GM12878 (cell line): Measurements from ENCODE around the gene SNRNP200. TPM values are rescaled to one million over a fixed set of nuclear protein-coding genes. Genes with fewer than 3 reads are reported as not detected.
A peak's percentile ranks its signal among the peaks of the same experiment; 100 is the strongest.

Source experiments
- ATAC-seq: fragments of 200-7000 bp; cut with Tn5 transposase; 3 replicates; pipeline ENCODE4 v1.9.1; 2020; ENCODE audit warnings: mild to moderate bottlenecking, moderate library complexity
- BruUV-seq: library from RNA; stranded (reverse); fragments of 400-500 nt; replicated peaks from 2 replicates; lab custom pipeline; 2021; lab: Mats Ljungman, UMichigan
- CTCF ChIA-PET: fragments of 300-600 bp; sonication (Branson Sonifier 250); formaldehyde crosslinking; extraction: SDS; loops from one replicate; lab custom pipeline; 2021; ENCODE audit warnings: inconsistent platforms; lab: Yijun Ruan, JAX
- POLR2A ChIA-PET: fragments of 350-600 bp; formaldehyde crosslinking; extraction: SDS; loops from one replicate; lab custom pipeline; 2021; ENCODE audit warnings: inconsistent platforms; lab: Charles Lee
- RAD21 ChIA-PET: fragments of 300-600 bp; sonication (Branson Sonifier 250); formaldehyde crosslinking; loops from one replicate; lab custom pipeline; 2023; ENCODE audit warnings: antibody characterized with exemption; ENCODE audit not compliant: unreplicated experiment; lab: Charles Lee
- SMC1A ChIA-PET: fragments of 300-600 bp; sonication (Branson Sonifier 250); formaldehyde crosslinking; loops from one replicate; lab custom pipeline; 2023; ENCODE audit not compliant: unreplicated experiment, uncharacterized antibody; lab: Charles Lee
- DNase-seq: peaks from one replicate; pipeline ENCODE4 v3.0.0-alpha.2; 2011; ENCODE audit warnings: low read depth, low spot score
- FAIRE-seq: peaks from 3 replicates; lab custom pipeline; 2011; peaks lifted over from hg19 to GRCh38; lab: Jason Lieb, UNC
- H2AFZ ChIP-seq: 2 replicates; pipeline ENCODE4 v1.6.0; 2011; ENCODE audit warnings: low read depth, low read length, control low read depth; ENCODE audit not compliant: control insufficient read depth
- H3K27ac ChIP-seq: 2 replicates; pipeline ENCODE4 v1.5.1; 2011; ENCODE audit warnings: control low read depth; ENCODE audit not compliant: control insufficient read depth, insufficient read depth
- H3K27me3 ChIP-seq, 2 experiments: replicated peaks in 1 of 2; 2 replicates each; pipeline versions ENCODE4 v1.6.0 to v1.6.1; 2011; ENCODE audit warnings: low read length in 1 of 2; ENCODE audit not compliant: control insufficient read depth in 2 of 2, insufficient read depth in 2 of 2
- H3K36me3 ChIP-seq, 2 experiments: 2 replicates each; pipeline ENCODE4 v1.5.1; 2011; ENCODE audit warnings: low read length in 1 of 2; ENCODE audit not compliant: control insufficient read depth in 2 of 2, insufficient read depth in 2 of 2
- H3K4me1 ChIP-seq: 2 replicates; pipeline ENCODE4 v1.6.1; 2011; ENCODE audit warnings: mild to moderate bottlenecking, low read length, moderate library complexity, mixed read lengths; ENCODE audit not compliant: control insufficient read depth, insufficient read depth
- H3K4me2 ChIP-seq: 2 replicates; pipeline ENCODE4 v1.6.0; 2011; ENCODE audit warnings: control low read depth; ENCODE audit not compliant: control insufficient read depth, insufficient read depth
- H3K4me3 ChIP-seq: fragments of 200-600 bp; sonication (generic); 2 replicates; pipeline ENCODE4 v1.5.1; 2016
- H3K79me2 ChIP-seq: 2 replicates; pipeline ENCODE4 v1.6.0; 2011; ENCODE audit warnings: low read length; ENCODE audit not compliant: control insufficient read depth, insufficient read depth
- H3K9ac ChIP-seq: 2 replicates; pipeline ENCODE4 v1.8.0; 2011; ENCODE audit warnings: low read length, control low read depth, mixed read lengths; ENCODE audit not compliant: control insufficient read depth, insufficient read depth
- H3K9me3 ChIP-seq: replicated peaks from 3 replicates; pipeline ENCODE4 v1.5.1; 2011; ENCODE audit warnings: mild to moderate bottlenecking, low read length; ENCODE audit not compliant: control insufficient read depth, insufficient read depth
- H4K20me1 ChIP-seq: 2 replicates; pipeline ENCODE4 v1.6.0; 2011; ENCODE audit not compliant: control insufficient read depth, insufficient read depth
- ATF2 ChIP-seq: IDR thresholded peaks from 2 replicates; pipeline ENCODE4 v1.6.1; 2012; ENCODE audit warnings: low read length, inconsistent platforms
- CBFB ChIP-seq: IDR thresholded peaks from 2 replicates; pipeline ENCODE4 v1.6.1; 2016; ENCODE audit warnings: antibody characterized with exemption, low read depth
- CREM ChIP-seq: IDR thresholded peaks from 2 replicates; pipeline ENCODE4 v1.6.1; 2014; ENCODE audit warnings: antibody characterized with exemption, low read depth
- ETV6 ChIP-seq, 2 experiments: fragments of 450-650 bp in 1 of 2; IDR thresholded peaks in 1 of 2; conservative IDR thresholded peaks in 1 of 2; 2 replicates each; pipeline ENCODE4 v1.6.1; 2014; ENCODE audit warnings: antibody characterized with exemption in 1 of 2, borderline replicate concordance in 1 of 2, low read depth in 1 of 2, mild to moderate bottlenecking in 1 of 2, moderate library complexity in 1 of 2
- GABPA ChIP-seq: IDR thresholded peaks from 2 replicates; pipeline ENCODE4 v1.6.1; 2014; ENCODE audit warnings: antibody characterized with exemption, low read depth, mild to moderate bottlenecking, inconsistent platforms
- JUNB ChIP-seq: IDR thresholded peaks from 2 replicates; pipeline ENCODE4 v1.6.1; 2016; ENCODE audit warnings: antibody characterized with exemption, mild to moderate bottlenecking
- NKRF ChIP-seq: fragments of 450-650 bp; conservative IDR thresholded peaks from 2 replicates; pipeline ENCODE4 v1.6.1; 2017; ENCODE audit warnings: mild to moderate bottlenecking, moderate library complexity
- RAD51 ChIP-seq: fragments of 450-650 bp; IDR thresholded peaks from 2 replicates; pipeline ENCODE4 v1.6.1; 2016; ENCODE audit warnings: moderate library complexity, mild to moderate bottlenecking, inconsistent platforms
- RUNX3 ChIP-seq: IDR thresholded peaks from 2 replicates; pipeline ENCODE4 v1.6.1; 2012; ENCODE audit warnings: low read length, inconsistent platforms
- ZNF384 ChIP-seq: IDR thresholded peaks from 2 replicates; pipeline ENCODE4 v1.6.1; 2012; ENCODE audit warnings: low read depth, mild to moderate bottlenecking, low read length, improper control_type of control experiment, borderline replicate concordance
- WGBS: methylation state at CpG from one replicate; pipeline ENCODE4 v1.1.6; 2016; ENCODE audit warnings: low lambda C conversion rate; ENCODE audit not compliant: insufficient replicate concordance, insufficient coverage; ENCODE audit errors: missing lambda C conversion rate; 5-methylcytosine and 5-hydroxymethylcytosine counted together
- in situ Hi-C: fragments of 300-500 bp; cut with MboI; formaldehyde crosslinking; loops from 9 replicates; pipeline ENCODE4 v1.14.3; 2018; ENCODE audit warnings: mixed read lengths
- intact Hi-C: fragments of 100-400 bp; cut with micrococcal nuclease; formaldehyde crosslinking; loops from one replicate; pipeline ENCODE4 v1.14.2; 2022; ENCODE audit not compliant: unreplicated experiment
- polyA plus RNA-seq, 11 experiments: library from polyadenylated mRNA; depleted of rRNA in 4 of 11; unstranded in 6 of 11; stranded (reverse) in 5 of 11; fragments of >200 nt; fragmentation: Nextera tagmentation in 4 of 11; fragmentation: Illumina TruSeq in 1 of 11; extraction: Ambion mirVana in 4 of 11; extraction: Trizol in 1 of 11; gene quantifications; 1 replicate in 1 of 11; 2 replicates in 10 of 11; pipeline versions ENCODE4 v1.2.1 to v1.2.3, GENCODE V29; 2011 to 2016; ENCODE audit warnings: inconsistent platforms in 2 of 11, missing spikeins in 2 of 11, low read depth in 1 of 11
- total RNA-seq, 4 experiments: library from RNA; depleted of rRNA in 3 of 4; stranded (reverse); fragments of >200 nt in 3 of 4; fragmentation: Illumina TruSeq in 1 of 4; extraction: Trizol in 1 of 4; gene quantifications; 2 replicates each; pipeline versions ENCODE4 v1.2.1 to v1.2.3, GENCODE V29; 2013 to 2021

The SNRNP200 gene
- total and polyA plus RNA-seq, 10 of the 15 experiments (the other 5 are each of a cell fraction or from before 2014, with no cell fraction given), result 59.2 to 176 (median 106) TPM

GRCh38 chr2:96340493-96341414 is 35.4 kb upstream of the SNRNP200 start:
- no TSS peak for BruUV-seq
- peak overlapping the region; percentile 57 for H3K27ac ChIP-seq
- peak overlapping the region; percentile 70 for H3K4me2 ChIP-seq
- H2AFZ ChIP-seq, result no peak overlapping the region
- H3K27me3 ChIP-seq, result no peaks in the 10 kb centered on the region
- FAIRE-seq (no peak), DNase-seq (no peak), ATAC-seq (peak; percentile 21)
- H3K9ac ChIP-seq, result no peak overlapping the region
- peaks cover 62% of the 10 kb centered on the region for H3K4me1 ChIP-seq
- 12% methylated on average over 9 of the region's 9 CpGs for WGBS
- in situ Hi-C loops, result no loop called here
- POLR2A ChIA-PET, result interaction anchor here (0.6 to 2.9 kb wide), 9 partner anchors 11 to 192 kb away, joined by 3 to 26 read pairs (median 5); partner anchors contain the start of genes ITPRIPL1 and SNRNP200
- peak overlapping the region; percentile 26; the same call in 1 of the 2 replicates for H3K4me3 ChIP-seq
- SMC1A ChIA-PET, result interaction anchor here (0.8 to 16.6 kb wide), 7 partner anchors 9 to 49 kb away, joined by 3 to 231 read pairs (median 4); partner anchors contain the start of genes ITPRIPL1 and SNRNP200
- RAD21 ChIA-PET, result interaction anchor here (1.0 to 2.0 kb wide), 7 partner anchors 15 to 68 kb away, joined by 3 to 10 read pairs (median 6); partner anchors contain the start of gene ITPRIPL1
- CTCF ChIA-PET, result interaction anchor here (0.7 to 2.3 kb wide), 3 partner anchors 16 to 38 kb away, joined by 4 to 7 read pairs (median 6); partner anchors contain the start of gene ITPRIPL1
- peaks cover 70% of the 10 kb centered on the region for H3K79me2 ChIP-seq
- H3K36me3 ChIP-seq, result peaks cover 7 to 19% of the 10 kb centered on the region in 2 experiments
- H3K9me3 ChIP-seq, result no peaks in the 10 kb centered on the region; the same call in 2 of the 3 replicates
- TF ChIP-seq ATF2 (peak; percentile 6; the same call in 1 of the 2 replicates), NKRF (no peak), CBFB (no peak), RAD51 (peak; percentile 31; the same call in 1 of the 2 replicates), ETV6 (conservative IDR thresholded peaks at IDR 0.05 in 1 of 2, IDR thresholded peaks at IDR 0.05 in 1 of 2; ENCODE audit: borderline replicate concordance in 1 of 2, low read depth in 1 of 2) (no peak), JUNB (peak; percentile 77), CREM (no peak), GABPA (0 out of 2 replicates have a peak, but pooled peaks have one; percentile 12), ZNF384 (no peak), RUNX3 (peak; percentile 55; the same call in 1 of the 2 replicates)
- intact Hi-C loops, result no loop called here
- H4K20me1 ChIP-seq, result no peaks in the 10 kb centered on the region
